HepG2 (cell line): ENCODE measurements around the gene PMAIP1. TPM values are rescaled to one million over a fixed set of nuclear protein-coding genes. Genes with fewer than 3 reads are reported as not detected.

ENCODE experiments used
- ATAC-seq: fragments of 200-7000 bp; cut with Tn5 transposase; 3 replicates; pipeline ENCODE4 v1.9.1; 2020; ENCODE audit warnings: mild to moderate bottlenecking, moderate library complexity
- BruUV-seq: library from RNA; stranded (reverse); fragments of 400-500 nt; replicated peaks from 2 replicates; lab custom pipeline; 2021; lab: Mats Ljungman, UMichigan
- CTCF ChIA-PET: fragments of 300-600 bp; formaldehyde crosslinking; extraction: SDS; loops from one replicate; lab custom pipeline; 2021; ENCODE audit warnings: low total read pairs, inconsistent platforms, low intra/inter-chr PET ratio; lab: Yijun Ruan, JAX
- POLR2A ChIA-PET: fragments of 350-600 bp; sonication (Branson Sonifier 250); formaldehyde crosslinking; loops from one replicate; lab custom pipeline; 2020; ENCODE audit warnings: antibody characterized with exemption, inconsistent platforms; lab: Yijun Ruan, JAX
- DNase-seq: peaks from one replicate; pipeline ENCODE4 v3.0.0-alpha.2; 2015; ENCODE audit warnings: low spot score
- FAIRE-seq: peaks from 3 replicates; lab custom pipeline; 2011; peaks lifted over from hg19 to GRCh38; lab: Jason Lieb, UNC
- H2AFZ ChIP-seq: one replicate; pipeline ENCODE4 v1.6.1; 2011; ENCODE audit warnings: low read length, inconsistent platforms
- H3K27ac ChIP-seq: fragments of 300-600 bp; 3 replicates; pipeline ENCODE4 v1.8.0; 2011; ENCODE audit warnings: mixed run types, mild to moderate bottlenecking, mixed read lengths, low read length, inconsistent platforms; ENCODE audit not compliant: insufficient read depth; ENCODE audit errors: extremely low read length
- H3K27me3 ChIP-seq, 2 experiments: fragments of 200-600 bp in 1 of 2; 2 replicates in 1 of 2; 3 replicates in 1 of 2; pipeline versions ENCODE4 v1.6.0 to v1.8.0; 2011; ENCODE audit warnings: low read length in 2 of 2, mild to moderate bottlenecking in 2 of 2, moderate library complexity in 2 of 2, inconsistent platforms in 1 of 2; ENCODE audit not compliant: insufficient read depth in 2 of 2, control insufficient read depth in 1 of 2
- H3K36me3 ChIP-seq, 2 experiments: fragments of 200-600 bp in 1 of 2; replicated peaks in 1 of 2; 2 replicates in 1 of 2; 3 replicates in 1 of 2; pipeline versions ENCODE4 v1.5.1 to v1.8.0; 2011; ENCODE audit warnings: low read length in 2 of 2, inconsistent platforms in 1 of 2; ENCODE audit not compliant: insufficient read depth in 2 of 2, control insufficient read depth in 1 of 2
- H3K4me1 ChIP-seq: 2 replicates; pipeline ENCODE4 v1.5.1; 2012; ENCODE audit warnings: low read length, inconsistent platforms; ENCODE audit not compliant: insufficient read depth
- H3K4me2 ChIP-seq: 2 replicates; pipeline ENCODE4 v1.6.0; 2011; ENCODE audit warnings: low read depth, low read length, inconsistent platforms
- H3K4me3 ChIP-seq, 3 experiments: fragments of 200-600 bp in 1 of 3; sonication (generic), shearing (Covaris generic) in 1 of 3; replicated peaks in 1 of 3; 2 replicates each; pipeline ENCODE4 v1.5.1; 2011 to 2016; ENCODE audit warnings: low read length in 3 of 3, inconsistent platforms in 2 of 3, low read depth in 2 of 3, mild to moderate bottlenecking in 2 of 3, control low read depth in 1 of 3, mixed read lengths in 1 of 3; ENCODE audit not compliant: insufficient read depth in 1 of 3
- H3K79me2 ChIP-seq: one replicate; pipeline ENCODE4 v1.6.1; 2011; ENCODE audit warnings: low read length, inconsistent platforms; ENCODE audit not compliant: insufficient read depth
- H3K9ac ChIP-seq: 2 replicates; pipeline ENCODE4 v1.6.0; 2011; ENCODE audit warnings: mild to moderate bottlenecking, low read depth, low read length, inconsistent platforms; ENCODE audit not compliant: insufficient read depth
- H3K9me3 ChIP-seq: 2 replicates; pipeline ENCODE4 v1.5.1; 2012; ENCODE audit warnings: mild to moderate bottlenecking, low read length
- H4K20me1 ChIP-seq: 2 replicates; pipeline ENCODE4 v1.6.0; 2011; ENCODE audit warnings: inconsistent platforms, mild to moderate bottlenecking, low read length, moderate library complexity; ENCODE audit not compliant: insufficient read depth
- ARHGAP35 ChIP-seq: sonication (generic); formaldehyde crosslinking; IDR thresholded peaks from 2 replicates; pipeline ENCODE4 v1.9.0; 2022; ENCODE audit warnings: mild to moderate bottlenecking, inconsistent platforms, moderate library complexity, missing genetic modification reagents, borderline replicate concordance
- CREB1 ChIP-seq, 2 experiments: fragments of 450-650 bp in 1 of 2; IDR thresholded peaks; 2 replicates each; pipeline ENCODE4 v1.6.1; 2016 to 2017; ENCODE audit warnings: control low read depth in 1 of 2, mild to moderate bottlenecking in 1 of 2, missing compliant biosample characterization in 1 of 2, missing genetic modification characterization in 1 of 2
- MNT ChIP-seq: fragments of 450-650 bp; IDR thresholded peaks from 2 replicates; pipeline ENCODE4 v1.6.1; 2016
- POGK ChIP-seq: sonication (generic); formaldehyde crosslinking; conservative IDR thresholded peaks from 2 replicates; pipeline ENCODE4 v1.8.0; 2022; ENCODE audit warnings: mild to moderate bottlenecking, moderate library complexity, missing genetic modification reagents
- REL ChIP-seq: sonication (generic); formaldehyde crosslinking; conservative IDR thresholded peaks from 2 replicates; pipeline ENCODE4 v1.8.0; 2022; ENCODE audit warnings: mild to moderate bottlenecking, missing genetic modification reagents, moderate library complexity
- SRF ChIP-seq: IDR thresholded peaks from 2 replicates; pipeline ENCODE4 v1.6.1; 2011; ENCODE audit warnings: mild to moderate bottlenecking, low read depth, low read length, moderate library complexity
- ZMYM2 ChIP-seq: sonication (generic); formaldehyde crosslinking; IDR thresholded peaks from 2 replicates; pipeline ENCODE4 v1.8.0; 2022; ENCODE audit warnings: mild to moderate bottlenecking, missing genetic modification reagents
- WGBS: methylation state at CpG from one replicate; pipeline ENCODE4 v1.1.6; 2017; ENCODE audit warnings: low lambda C conversion rate; 5-methylcytosine and 5-hydroxymethylcytosine counted together
- in situ Hi-C: cut with HindIII; loops from 2 replicates; pipeline ENCODE4 v1.10.0; 2017; ENCODE audit warnings: low pct_unique_long_range_greater_than_20kb; ENCODE audit not compliant: extremely low pct_ligation_motif_present
- intact Hi-C: fragments of 100-400 bp; cut with micrococcal nuclease; formaldehyde crosslinking; loops from one replicate; pipeline ENCODE4 v1.10.0; 2022; ENCODE audit not compliant: unreplicated experiment
- polyA plus RNA-seq, 8 experiments: library from polyadenylated mRNA; depleted of rRNA in 3 of 8; stranded (reverse) in 7 of 8; unstranded in 1 of 8; fragments of >200 nt; fragmentation: Illumina TruSeq in 4 of 8; extraction: Trizol in 4 of 8; gene quantifications; 2 replicates each; pipeline versions ENCODE4 v1.2.1 to v1.2.3, GENCODE V29; 2011 to 2016; ENCODE audit warnings: low read depth in 4 of 8, missing spikeins in 1 of 8, mixed read lengths in 1 of 8; ENCODE audit not compliant: insufficient read depth in 1 of 8
- total RNA-seq, 5 experiments: library from RNA; depleted of rRNA; stranded (reverse); fragments of >200 nt; fragmentation: Illumina TruSeq; extraction: Trizol; gene quantifications; 2 replicates each; pipeline ENCODE4 v1.2.3, GENCODE V29; 2016; ENCODE audit warnings: low read depth in 1 of 5

The PMAIP1 gene
- total and polyA plus RNA-seq, 2 of the 13 experiments (the other 11 are each of a cell fraction or from before 2014, with no cell fraction given): 1.5 to 1.7 TPM

- no peak for TF ChIP-seq ARHGAP35 (CRISPR knock-in tag)
- no peak for TF ChIP-seq SRF
- no peak for TF ChIP-seq POGK (CRISPR knock-in tag)
- no peak for TF ChIP-seq CREB1 (IDR thresholded peaks at IDR 0.05)
- TF ChIP-seq CREB1 (CRISPR knock-in tag; IDR thresholded peaks at IDR 0.05): no peak
These were observed 45.7 kb downstream of the PMAIP1 start (continued) for GRCh38 chr18:59945544-59945943.

- POLR2A ChIA-PET: no interaction called here
- no peak overlapping the region for H2AFZ ChIP-seq
- 9% methylated on average over 6 of the region's 6 CpGs for WGBS
These were observed 50.6 kb downstream of the PMAIP1 start for GRCh38 chr18:59950215-59950944.

More at GRCh38 chr18:59950215-59950944, 50.6 kb downstream of the PMAIP1 start:
- ATAC-seq (no peak), FAIRE-seq (no peak), DNase-seq (no peak)
- H3K4me3 ChIP-seq: no peak overlapping the region
- H3K4me2 ChIP-seq: no peak overlapping the region
- H3K27me3 ChIP-seq: no peaks in the 10 kb centered on the region
- H3K4me1 ChIP-seq: no peaks in the 10 kb centered on the region
- intact Hi-C loops: no loop called here
- H3K9ac ChIP-seq: no peak overlapping the region
- H3K27ac ChIP-seq: no peak overlapping the region
- BruUV-seq: no TSS peak
- H4K20me1 ChIP-seq: no peaks in the 10 kb centered on the region
- no peaks in the 10 kb centered on the region for H3K36me3 ChIP-seq
- CTCF ChIA-PET: no interaction called here
- 0 out of 2 replicates have a peak, but pooled peaks have one; percentile 6 for TF ChIP-seq MNT
- no peak for TF ChIP-seq REL
- TF ChIP-seq ZMYM2 (CRISPR knock-in tag): no peak
- no peaks in the 10 kb centered on the region for H3K9me3 ChIP-seq
- H3K79me2 ChIP-seq: no peaks in the 10 kb centered on the region
- in situ Hi-C loops: no loop called here
